ENCODE results near the gene HRH1.
"Not testable (repeated sequence)": the region's sequence is repeated elsewhere in the genome, so short reads cannot be mapped to it uniquely, and the experiment has no call there.

HRH1 gene

DNA sequence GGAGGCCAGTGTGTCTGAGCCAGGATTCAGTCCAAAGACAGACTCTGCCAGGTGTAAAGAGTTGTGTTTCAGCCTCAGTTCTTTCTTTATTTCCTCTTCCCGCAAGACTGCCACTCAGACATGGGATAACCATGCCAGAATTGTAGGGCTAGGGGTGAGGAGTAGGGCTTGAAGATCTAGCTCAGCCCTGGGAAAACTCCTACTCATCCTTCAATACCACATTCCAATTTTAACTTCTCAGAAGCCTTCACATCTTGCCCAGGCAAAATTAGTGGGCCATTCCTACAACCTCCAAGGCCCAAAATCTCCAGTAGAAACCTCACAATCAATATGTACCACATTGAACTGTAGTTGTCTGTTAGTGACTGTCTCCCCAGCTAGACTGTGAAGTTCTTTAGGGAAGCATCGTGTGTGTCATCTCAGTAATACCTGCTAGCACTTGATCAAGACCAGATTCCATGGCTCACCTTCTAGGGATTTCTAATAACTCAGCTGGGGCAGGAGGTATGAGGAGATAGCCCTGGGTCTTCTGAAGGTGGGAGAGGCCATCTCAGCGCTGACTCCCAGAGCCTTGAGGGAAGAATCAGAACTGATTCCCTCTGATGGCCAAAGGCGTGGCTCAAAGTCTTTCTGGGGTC lies 19.7 kb downstream of the HRH1 start:
- no peak for DNase-seq

DNA sequence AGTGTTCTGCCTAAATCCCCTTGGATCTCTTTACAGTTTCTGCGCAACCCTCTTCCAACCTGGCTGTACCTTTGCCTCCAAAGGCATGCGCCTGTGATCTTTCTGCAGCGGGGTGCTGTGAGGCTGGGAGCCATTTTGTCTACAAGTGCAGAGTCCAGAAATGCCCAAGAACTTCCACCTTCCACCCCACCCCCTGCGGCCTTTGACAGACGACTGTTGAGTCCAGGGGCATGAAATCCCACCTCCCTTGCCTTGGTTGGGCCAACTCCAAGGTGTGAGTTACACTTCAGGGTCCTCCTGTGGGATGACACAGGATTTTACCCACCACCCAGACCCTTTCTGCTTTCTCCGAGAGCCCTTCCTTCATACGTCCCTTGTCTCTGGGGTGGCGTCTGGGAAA lies 24.1 kb downstream of the HRH1 start:
- DNase-seq = no peak

DNA sequence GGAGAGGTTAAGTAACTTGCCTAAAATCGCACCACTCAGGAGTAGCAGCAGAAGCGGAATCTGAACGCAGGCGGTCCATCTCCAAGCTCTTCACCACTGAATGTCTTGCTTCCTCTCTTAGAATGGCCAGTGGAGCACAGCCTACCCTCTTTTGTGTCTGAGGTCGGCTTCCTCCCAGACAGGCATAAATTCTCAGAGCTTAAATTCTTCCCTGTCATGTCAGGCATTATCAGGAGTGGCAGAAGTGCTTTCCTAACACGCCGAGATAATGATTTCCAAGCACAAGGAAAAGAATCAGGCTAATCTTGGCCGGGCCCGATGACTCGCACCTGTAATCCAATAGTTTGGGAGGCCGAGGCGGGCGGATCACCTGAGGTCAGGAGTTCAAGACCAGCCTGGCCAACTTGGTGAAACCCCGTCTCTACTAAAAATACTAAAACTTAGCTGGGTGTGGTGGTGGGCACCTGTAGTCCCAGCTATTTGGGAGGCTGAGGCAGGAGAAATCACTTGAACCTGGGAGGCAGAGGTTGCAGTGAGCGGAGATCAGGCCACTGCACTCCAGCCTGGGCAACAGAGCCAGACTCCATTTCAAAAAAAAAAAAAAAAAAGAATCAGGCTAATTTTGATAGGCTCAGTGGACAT lies 30.2 kb downstream of the HRH1 start:
- not testable (repeated sequence) for DNase-seq

DNA sequence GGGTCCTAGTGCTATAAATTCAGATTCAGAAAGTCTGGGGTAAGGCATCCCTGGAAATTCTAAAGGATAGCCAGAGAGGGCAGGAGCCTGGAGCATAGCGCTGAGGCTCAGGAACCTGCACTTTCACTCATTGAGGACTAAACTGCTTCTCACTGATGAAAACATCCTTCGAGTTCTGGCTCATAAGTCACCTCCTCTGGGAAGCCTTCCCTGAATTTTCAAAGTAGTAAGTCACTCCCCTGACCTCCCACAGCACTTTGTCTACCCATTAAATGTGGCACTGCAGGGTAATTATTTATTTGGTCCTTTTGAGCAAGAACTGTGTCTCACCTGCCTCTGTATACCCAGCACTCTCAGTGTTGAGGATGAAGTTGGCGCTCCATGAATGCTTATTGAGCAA lies 30.9 kb downstream of the HRH1 start:
- DNase-seq = no peak

DNA sequence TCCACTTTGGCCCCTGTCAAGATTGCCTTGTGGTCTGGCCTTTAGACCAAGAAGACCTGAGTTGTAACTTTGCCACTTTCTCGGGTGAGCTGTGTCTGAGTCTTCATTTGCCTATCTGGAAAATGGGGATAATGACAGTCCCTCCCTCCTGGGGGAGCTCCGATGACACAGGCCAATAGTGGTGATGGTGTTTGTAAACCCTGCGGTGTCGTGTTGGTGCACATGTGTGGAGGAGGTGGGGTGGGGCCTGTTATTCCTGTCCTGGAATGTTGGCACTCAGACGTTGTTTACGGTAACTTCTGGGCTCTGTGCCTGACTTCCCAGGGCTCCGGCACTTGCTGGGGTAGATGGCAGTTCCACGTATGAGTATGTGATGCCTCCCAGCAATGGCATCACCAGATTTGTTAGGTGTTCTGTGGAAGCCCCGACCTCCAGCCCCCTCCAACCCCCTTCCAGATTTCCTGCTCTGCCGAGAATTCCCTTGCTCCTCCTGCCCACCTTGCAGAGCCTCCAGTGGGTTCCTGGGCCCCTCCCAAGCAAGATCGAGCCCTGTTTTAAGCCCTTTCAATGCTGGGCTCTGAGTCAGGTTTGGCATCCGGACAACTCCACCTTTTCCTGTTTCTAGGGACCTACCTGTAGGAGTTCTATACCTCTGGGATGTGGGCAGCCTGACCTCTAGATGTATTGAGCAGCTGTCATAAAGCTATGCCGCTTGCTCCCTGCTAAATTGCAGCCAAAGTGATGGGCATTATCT lies 31.4 kb downstream of the HRH1 start:
- DNase-seq = no peak

DNA sequence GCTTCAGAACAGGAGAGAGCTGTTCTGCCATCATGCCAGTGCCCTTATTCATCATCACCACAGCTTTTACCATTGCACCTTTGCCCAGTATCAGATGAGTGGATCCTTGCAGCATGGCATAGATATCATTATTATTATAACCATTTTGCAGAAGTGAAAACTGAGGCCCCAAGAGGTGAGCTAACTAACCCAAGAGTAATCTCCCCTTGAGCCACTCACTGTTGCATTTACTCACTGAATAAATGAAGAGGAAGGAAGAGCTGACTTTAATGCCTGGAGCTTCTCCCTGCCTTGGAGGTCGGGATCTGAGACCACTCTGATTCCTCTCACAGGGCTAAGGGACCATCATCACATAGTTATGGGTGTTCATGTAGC lies 32.0 kb downstream of the HRH1 start:
- DNase-seq = no peak

DNA sequence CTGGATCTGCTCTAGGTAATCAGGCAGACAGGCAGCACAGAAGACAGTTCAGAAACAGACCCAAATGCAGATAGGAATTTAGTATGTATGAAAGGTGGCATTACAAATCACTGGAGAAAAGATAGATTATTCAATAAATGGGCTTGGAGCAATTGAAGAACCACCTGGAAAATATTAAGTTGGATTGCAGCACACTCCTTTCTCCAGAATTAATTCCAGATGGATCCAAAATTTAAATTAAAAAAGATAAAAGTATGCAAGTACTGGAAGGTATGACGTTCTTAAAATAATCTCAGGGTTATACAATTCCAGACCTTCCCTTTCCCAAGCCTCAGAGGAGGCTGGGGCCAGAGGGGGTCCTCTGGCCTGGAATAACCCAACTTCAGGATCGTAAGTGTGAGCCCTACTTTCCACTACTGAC lies 32.5 kb downstream of the HRH1 start:
- DNase-seq = no peak

DNA sequence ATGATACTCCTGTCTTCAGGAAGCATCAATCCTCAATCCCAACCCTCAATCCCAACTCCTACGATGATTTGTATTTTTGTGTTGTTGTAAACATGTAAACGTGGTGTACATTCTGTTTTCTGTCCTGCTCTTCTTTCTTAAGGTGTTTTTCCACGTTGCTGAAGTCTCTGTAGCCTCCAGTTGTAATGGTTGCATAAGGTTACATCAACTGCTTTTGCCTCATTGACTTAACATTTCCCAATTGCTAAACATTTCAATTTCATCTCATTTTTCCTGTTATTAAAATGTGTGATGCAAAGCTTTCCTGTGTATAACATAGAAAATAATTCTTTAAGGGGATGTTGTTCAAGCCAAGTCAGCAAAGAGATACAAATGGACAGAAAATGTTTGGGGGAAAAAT lies 33.4 kb downstream of the HRH1 start:
- no peak for DNase-seq

DNA sequence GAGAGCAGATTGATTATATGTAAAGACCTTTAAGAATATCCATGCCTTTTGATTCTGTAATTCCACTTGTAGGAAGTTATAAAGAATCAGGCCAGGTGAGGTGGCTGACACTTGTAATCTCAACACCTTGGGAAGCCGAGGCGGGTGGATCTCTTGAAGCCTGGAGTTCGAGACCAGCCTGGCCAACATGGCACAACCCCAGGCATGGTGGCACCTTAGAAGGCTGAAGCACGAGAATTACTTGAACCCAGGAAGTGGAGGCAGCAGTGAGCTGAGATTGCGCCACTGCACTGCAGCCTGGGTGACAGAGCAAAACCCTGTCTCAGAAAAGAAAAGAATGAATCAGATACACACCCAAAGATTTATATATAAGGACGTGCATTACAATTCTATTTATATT lies 33.9 kb downstream of the HRH1 start:
- no peak for DNase-seq

DNA sequence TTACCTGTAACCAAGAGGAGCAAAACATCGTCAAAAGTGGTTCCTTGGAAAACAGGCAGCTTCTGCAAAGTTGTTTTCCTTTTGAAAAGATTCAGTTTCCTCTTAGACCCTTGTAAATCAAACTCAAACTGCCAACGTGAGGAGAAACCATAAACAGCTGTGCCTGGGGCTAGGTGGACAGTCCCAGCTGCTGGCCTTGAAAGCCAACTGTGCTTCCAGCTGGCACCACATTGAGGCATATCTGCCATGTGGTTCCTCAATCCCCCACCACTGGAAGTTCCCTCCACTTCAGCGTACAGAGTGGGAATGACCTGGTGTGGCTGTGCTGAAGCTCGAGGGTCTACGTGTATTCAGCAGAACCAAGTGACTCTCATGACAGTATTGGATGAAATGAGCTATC lies 40.9 kb downstream of the HRH1 start:
- no peak for DNase-seq

DNA sequence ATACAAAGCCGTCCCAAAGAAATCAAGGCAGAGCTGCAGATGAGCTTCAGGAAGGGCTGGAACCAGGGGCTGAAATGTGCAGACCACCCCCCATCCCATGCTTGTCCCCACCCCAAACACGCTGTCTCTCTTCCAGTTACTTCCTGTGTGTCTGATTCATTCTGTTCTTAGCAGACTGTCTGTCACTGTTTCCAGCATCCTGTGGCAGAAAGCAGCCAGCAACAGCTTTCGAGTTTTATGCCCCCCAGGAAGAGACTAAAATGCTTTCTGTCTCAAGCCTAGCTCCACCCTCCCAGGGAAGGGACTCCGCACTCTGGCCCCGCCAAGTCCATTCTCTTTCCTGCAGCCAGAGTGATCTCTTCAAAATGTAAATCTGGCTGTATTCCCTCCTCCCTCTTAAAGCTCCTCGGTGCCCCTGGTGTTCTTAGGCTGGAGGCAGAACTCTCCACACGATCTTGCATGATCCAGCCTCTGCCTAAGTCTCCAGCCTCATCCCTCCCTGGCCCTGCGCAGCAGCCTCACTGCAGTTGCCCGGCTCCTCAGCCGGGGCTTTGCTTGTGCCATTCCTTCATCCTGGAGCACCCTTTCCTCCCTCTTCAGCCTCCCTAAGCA lies 41.5 kb downstream of the HRH1 start:
- no peak for DNase-seq

DNA sequence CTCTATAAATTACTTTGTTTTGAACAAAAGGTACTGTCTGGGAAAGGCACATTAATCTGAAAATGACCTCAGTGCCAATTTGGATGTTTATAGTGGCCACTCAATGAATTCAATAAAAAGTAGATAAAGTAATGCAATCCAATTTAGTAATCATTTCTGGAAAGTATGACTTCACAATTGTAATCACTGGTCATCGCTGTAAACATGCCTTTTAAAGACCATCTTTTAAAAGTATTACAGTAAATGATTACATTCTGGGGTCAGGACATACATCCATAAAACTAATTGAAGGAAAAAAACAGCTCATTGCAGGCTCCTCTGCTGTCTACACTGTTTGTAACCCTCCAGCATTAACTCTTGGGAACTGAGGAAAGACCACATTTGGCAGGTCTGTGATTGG lies 43.2 kb downstream of the HRH1 start:
- no peak for DNase-seq

DNA sequence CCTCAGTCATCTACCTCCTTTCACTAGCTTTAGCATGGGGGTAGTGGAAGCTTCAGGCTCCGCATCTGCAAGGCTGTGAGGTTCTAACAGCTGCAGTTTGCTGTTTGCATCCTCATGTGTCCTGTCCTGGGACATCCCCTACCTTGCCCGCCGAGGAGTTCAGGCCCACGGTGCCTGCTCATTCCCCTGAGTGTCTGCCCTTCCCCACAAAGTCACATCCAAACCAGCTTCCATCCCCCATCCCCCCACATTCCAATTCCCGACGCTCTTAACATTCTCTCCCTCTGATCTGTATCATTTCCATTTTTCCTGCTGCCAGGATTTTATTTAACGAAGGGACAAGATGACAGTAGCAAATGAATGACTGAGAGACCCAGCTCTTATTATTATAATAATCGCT lies 43.8 kb downstream of the HRH1 start:
- no peak for DNase-seq

DNA sequence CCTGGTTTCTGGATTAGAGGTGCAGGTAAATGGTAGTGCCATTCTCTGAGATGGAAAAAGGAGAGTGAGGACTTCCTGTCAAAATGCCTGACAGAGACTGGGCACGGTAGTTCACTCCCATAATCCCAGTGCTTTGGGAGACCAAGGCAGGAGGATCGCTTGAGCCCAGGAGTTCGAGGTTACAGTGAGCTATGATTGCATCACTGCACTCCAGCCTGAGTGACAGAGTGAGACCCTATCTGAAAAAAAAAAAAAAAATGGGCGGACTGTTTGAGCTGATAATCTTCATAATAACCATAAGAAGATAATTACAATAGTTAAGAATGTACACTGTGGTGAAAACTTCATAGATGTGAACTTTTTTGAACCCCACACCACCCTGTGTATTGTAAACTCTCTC lies 44.2 kb downstream of the HRH1 start:
- DNase-seq = no peak

DNA sequence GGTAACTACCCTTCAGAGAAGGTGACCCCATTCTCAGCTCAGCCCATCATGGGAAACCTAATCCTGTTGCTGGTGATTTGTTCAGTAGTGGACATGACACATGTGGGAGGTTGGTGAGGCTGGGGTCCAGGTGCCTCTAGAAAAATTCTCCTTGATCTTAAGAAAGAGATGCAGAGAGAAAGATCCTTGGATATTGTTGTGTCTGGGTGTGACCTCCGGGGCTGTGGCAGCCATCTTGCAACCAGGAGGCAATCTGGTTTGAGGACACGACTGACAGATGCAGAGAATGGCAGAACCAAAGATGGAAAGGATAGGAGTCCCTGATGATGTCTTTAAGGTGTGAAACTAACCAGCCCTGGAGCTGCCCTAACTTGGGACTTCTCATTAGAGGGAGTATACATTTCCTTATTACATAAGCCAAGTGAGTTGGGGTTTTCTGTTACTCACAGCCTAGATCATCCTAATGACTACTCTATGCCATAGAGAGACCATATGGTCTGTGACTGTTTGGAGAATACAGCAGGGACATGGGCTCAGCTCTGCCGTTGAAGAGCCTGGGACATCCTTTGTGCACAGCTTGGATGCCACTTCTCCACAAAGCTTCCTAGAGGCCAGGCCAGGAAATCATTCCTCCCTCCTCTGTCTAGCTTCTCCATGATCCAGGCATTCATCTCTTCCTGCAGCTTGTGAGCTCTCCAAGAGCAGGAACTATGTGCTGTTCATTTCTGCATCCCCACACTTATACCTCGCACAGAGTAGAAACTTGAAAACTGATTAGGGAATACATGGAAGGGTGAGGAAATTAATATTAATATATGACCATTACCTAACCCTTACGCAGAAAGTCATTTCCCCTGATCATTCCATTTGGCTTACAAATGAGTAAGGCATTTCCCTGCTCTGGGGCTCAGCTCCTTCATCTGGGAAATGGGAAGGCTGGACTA lies 45.9 kb downstream of the HRH1 start:
- no peak for DNase-seq

DNA sequence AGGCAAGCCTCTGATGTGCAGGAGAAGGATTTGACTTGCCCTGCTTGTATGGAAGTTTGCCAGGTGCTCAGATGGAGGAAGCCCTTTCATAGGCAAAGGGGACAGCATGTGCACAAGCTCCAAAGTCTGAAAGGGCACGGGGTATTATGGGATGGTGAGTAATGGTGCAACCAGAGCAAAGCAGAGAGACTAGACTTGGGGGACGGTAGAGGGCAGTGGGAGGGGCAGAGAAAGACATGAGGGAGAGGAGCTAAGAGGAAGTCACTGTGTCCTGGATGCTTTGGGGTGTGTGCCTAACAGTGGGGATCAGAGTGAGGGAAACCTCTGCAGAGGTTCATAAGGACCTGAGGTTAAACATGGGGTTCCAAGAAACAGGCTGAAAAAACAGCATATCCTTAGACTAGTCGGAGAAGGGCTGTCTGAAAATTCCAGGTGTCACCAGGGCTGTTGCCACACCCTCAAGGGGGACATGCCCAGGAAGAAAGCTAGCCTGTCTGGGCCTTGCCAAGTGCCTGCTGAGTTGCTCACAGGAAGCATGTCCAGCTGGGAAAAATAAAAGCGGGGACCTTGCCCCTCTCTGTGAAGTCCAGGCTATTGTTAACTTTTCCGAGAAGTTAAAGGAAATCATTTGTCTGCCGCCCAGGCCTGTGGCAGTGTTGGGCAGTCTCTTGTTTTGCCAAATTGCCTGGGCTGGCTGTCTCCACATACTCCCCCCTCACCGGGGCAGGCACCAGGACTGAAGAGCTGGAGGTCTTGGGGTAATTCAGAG lies 47.1 kb downstream of the HRH1 start:
- DNase-seq = no peak

DNA sequence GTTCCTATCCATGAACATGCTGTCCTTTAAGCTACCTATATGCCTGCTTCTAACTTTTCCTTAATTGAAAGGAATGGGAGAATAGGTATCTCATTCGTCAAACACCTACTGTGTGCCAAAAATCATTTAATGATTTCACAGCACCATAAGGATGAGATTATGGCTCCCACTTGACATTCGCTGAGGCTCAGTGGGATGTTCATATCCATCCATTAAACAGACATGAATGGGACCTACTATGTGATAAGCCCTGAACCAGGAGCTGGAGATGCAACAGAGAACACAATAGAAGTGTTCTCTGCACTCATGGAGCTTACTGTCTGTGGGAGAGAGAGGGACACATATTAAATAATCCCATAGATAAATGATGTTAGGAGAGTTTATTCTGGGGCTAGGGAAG lies 49.7 kb downstream of the HRH1 start:
- no peak for DNase-seq

DNA sequence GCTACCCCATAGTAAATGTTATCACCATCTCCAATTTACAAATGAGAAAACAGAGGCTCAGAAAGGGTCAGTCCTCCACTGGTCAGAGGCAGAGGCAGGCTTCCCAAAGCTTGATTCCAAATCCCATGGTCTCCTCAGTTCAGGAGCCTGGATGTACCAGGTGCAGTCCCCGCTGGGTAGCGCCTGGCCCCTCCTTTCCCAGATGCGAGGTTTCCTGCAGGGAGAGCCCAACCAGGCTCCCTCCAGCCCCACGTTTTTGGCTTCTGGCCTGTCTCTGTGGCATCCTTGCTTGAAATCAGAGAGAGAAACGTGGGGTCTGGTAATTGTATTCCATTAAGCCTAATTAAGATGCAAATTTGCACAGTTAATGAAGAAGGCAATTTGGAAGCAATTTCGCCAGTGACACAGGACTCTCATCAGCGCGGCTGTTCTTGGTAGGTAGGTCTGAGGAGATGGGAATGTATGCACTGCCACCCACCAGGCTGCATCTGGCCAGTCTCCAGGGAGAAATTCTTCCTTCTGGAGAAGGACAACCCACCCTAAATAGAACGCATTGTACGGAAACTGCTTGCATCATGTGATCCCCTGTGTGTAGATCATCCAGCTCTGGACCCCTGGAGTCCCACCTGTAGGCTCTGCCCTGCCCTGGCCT lies 50.5 kb downstream of the HRH1 start:
- DNase-seq = no peak

DNA sequence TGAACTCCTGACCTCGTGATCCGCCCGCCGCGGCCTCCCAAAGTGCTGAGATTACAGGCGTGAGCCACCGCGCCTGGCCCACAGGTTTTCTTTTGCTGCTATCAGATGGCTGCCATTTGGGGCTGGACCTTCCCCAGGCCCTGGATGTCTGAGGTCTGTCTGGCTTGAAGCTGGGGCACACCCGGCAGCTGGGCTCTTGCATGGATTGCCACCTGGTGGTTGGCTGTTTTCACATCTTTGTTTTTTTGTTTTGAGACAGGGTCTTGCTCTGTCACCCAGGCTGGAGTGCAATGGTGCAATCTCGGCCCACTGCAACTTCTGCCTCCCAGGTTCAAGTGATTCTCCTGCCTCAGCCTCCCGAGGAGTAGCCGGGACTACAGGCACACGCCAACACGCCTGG lies 51.6 kb downstream of the HRH1 start:
- not testable (repeated sequence) for DNase-seq

DNA sequence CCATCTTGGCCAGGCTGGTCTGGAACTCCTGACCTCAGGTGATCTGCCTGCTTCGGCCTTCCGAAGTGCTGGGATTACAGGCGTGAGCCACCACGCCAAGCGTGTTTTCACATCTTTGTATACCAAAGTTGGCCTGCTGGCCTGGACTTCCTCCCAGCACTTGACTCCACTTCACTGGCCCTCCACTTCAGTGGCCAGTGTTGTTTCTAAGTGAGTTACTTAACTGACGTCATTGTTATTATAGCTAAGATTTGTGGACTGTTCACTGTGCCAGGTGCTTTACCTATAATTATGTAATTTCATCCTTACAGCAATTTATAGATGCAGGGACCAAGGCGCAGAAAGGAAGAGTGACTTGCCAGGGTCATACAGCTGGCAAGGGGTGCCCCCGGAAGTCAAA lies 52.0 kb downstream of the HRH1 start:
- DNase-seq = no peak

DNA sequence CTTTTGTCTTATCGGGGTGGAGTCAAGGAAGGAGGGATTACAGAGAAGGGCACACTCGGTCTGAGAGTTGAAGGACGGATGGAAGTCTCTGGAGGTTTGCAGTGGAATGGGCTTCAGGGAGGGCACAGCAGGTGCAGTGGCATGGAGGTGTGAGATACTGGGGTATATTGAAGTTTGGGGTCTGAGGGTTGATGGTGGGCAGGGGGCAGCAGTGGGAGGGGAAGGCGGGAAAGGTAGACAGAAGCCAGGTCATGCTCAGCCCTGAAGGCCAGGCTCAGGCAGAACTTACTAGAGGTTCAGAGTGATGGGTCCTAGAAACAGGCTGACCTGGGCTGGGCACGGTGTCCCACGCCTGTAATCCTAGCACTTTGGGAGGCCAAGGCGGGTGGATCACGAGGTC lies 52.7 kb downstream of the HRH1 start:
- DNase-seq = no peak
